B cell (primary cell): ENCODE data around the gene PLIN4. TPM values are rescaled to one million over a fixed set of nuclear protein-coding genes. Genes with fewer than 3 reads are reported as not detected.

Experiments used
- ATAC-seq: fragments of 200-7000 bp; cut with Tn5 transposase; one replicate; pipeline ENCODE4 v1.10.0; 2021; ENCODE audit warnings: low read depth, mild to moderate bottlenecking, moderate number of reproducible peaks, moderate library complexity
- CTCF ChIA-PET: fragments of 350-600 bp; sonication (Branson Sonifier 250); formaldehyde crosslinking; loops from one replicate; lab custom pipeline; 2021; ENCODE audit warnings: antibody characterized with exemption, inconsistent platforms; lab: Charles Lee
- POLR2A ChIA-PET: fragments of 350-600 bp; sonication (Branson Sonifier 250); formaldehyde crosslinking; loops from one replicate; lab custom pipeline; 2021; ENCODE audit warnings: antibody characterized with exemption; lab: Charles Lee
- DNase-seq: peaks from one replicate; pipeline ENCODE4 v3.0.0; 2013
- H2AFZ ChIP-seq: 2 replicates; pipeline ENCODE4 v1.6.1; 2012; ENCODE audit warnings: mild to moderate bottlenecking, low read depth, low read length; ENCODE audit not compliant: insufficient read depth, poor library complexity, severe bottlenecking
- H3K27ac ChIP-seq, 2 donors: 1 replicate in 1 of 2; 2 replicates in 1 of 2; pipeline ENCODE4 v1.5.1; 2012 to 2013; ENCODE audit warnings: low read length in 2 of 2, mild to moderate bottlenecking in 2 of 2, moderate library complexity in 1 of 2
- H3K27me3 ChIP-seq, 4 experiments: fragments of 200-600 bp in 1 of 4; sonication (generic) in 1 of 4; replicated peaks in 1 of 4; 1 replicate in 2 of 4; 2 replicates in 2 of 4; pipeline versions ENCODE4 v1.6.1 to v1.7.0; 2013 to 2016; ENCODE audit warnings: low read length in 3 of 4, mild to moderate bottlenecking in 2 of 4, mixed read lengths in 1 of 4, moderate library complexity in 1 of 4; ENCODE audit not compliant: insufficient read depth in 4 of 4, control insufficient read depth in 3 of 4; ENCODE audit errors: control extremely low read depth in 1 of 4
- H3K36me3 ChIP-seq, 2 experiments: replicated peaks in 1 of 2; 1 replicate in 1 of 2; 2 replicates in 1 of 2; pipeline versions ENCODE4 v1.6.1 to v1.7.1; 2013; ENCODE audit warnings: low read length in 1 of 2; ENCODE audit not compliant: insufficient read depth in 2 of 2, control insufficient read depth in 1 of 2; ENCODE audit errors: control extremely low read depth in 1 of 2, extremely low read depth in 1 of 2
- H3K4me1 ChIP-seq, 2 donors: fragments of 200-600 bp in 1 of 2; sonication (generic) in 1 of 2; 1 replicate in 1 of 2; 2 replicates in 1 of 2; pipeline versions ENCODE4 v1.5.1 to v1.6.1; 2013 to 2017; ENCODE audit warnings: low read length in 2 of 2; ENCODE audit not compliant: control insufficient read depth in 2 of 2, insufficient read depth in 2 of 2
- H3K4me2 ChIP-seq: replicated peaks from 2 replicates; pipeline ENCODE3; 2012; ENCODE audit warnings: mild to moderate bottlenecking, low read depth, low read length; ENCODE audit not compliant: poor library complexity, severe bottlenecking
- H3K4me3 ChIP-seq, 5 experiments: fragments of 200-600 bp in 1 of 5; sonication (generic) in 1 of 5; 1 replicate in 3 of 5; 2 replicates in 2 of 5; pipeline versions ENCODE4 v1.5.1 to v1.7.0; 2011 to 2016; ENCODE audit warnings: low read length in 4 of 5, mild to moderate bottlenecking in 4 of 5, low read depth in 2 of 5, control low read depth in 1 of 5, moderate library complexity in 1 of 5; ENCODE audit not compliant: insufficient read depth in 1 of 5; ENCODE audit errors: control extremely low read depth in 1 of 5, extremely low read depth in 1 of 5
- H3K79me2 ChIP-seq: fragments of 200-600 bp; sonication (generic); one replicate; pipeline ENCODE4 v1.6.0; 2016; ENCODE audit warnings: low read length; ENCODE audit not compliant: control insufficient read depth, insufficient read depth
- H3K9ac ChIP-seq: fragments of 200-600 bp; sonication (generic); 2 replicates; pipeline ENCODE4 v1.6.1; 2017; ENCODE audit warnings: mild to moderate bottlenecking, low read length, moderate library complexity
- H3K9me3 ChIP-seq, 3 donors: one replicate each; pipeline versions ENCODE4 v1.6.1 to v1.7.1; 2013; ENCODE audit warnings: low read length in 2 of 3; ENCODE audit not compliant: control insufficient read depth in 2 of 3, insufficient read depth in 1 of 3; ENCODE audit errors: control extremely low read depth in 1 of 3
- H4K20me1 ChIP-seq: 2 replicates; pipeline ENCODE4 v1.6.0; 2012; ENCODE audit warnings: mild to moderate bottlenecking, low read length; ENCODE audit not compliant: insufficient read depth, control insufficient read depth, poor library complexity, severe bottlenecking
- H3K27ac Mint-ChIP-seq: one replicate; pipeline ENCODE4 v1.8.0; 2021; ENCODE audit warnings: mixed read lengths
- H3K27me3 Mint-ChIP-seq: one replicate; pipeline ENCODE4 v1.8.0; 2021; ENCODE audit warnings: mixed read lengths
- H3K4me1 Mint-ChIP-seq: one replicate; pipeline ENCODE4 v1.8.0; 2021; ENCODE audit warnings: mixed read lengths
- H3K4me3 Mint-ChIP-seq: one replicate; pipeline ENCODE4 v1.8.0; 2021; ENCODE audit warnings: mixed read lengths
- H3K9me3 Mint-ChIP-seq: one replicate; pipeline ENCODE4 v1.8.0; 2022; ENCODE audit warnings: mixed read lengths; ENCODE audit not compliant: insufficient read depth
- CTCF ChIP-seq: fragments of 200-600 bp; IDR thresholded peaks from one replicate; pipeline ENCODE4 v1.8.0; 2022; ENCODE audit warnings: antibody characterized with exemption, mild to moderate bottlenecking
- EZH2 ChIP-seq: IDR thresholded peaks from 2 replicates; pipeline ENCODE4 v1.6.1; 2012; ENCODE audit warnings: borderline replicate concordance, low read depth, mild to moderate bottlenecking, moderate library complexity, low read length; ENCODE audit not compliant: insufficient read depth, poor library complexity, severe bottlenecking
- WGBS: methylation state at CpG from one replicate; pipeline ENCODE4 v1.1.5; 2013; ENCODE audit warnings: missing lambda C conversion rate; ENCODE audit not compliant: insufficient coverage; 5-methylcytosine and 5-hydroxymethylcytosine counted together
- intact Hi-C: fragments of 100-400 bp; cut with micrococcal nuclease; formaldehyde crosslinking; loops from one replicate; pipeline ENCODE4 v1.10.0; 2022
- polyA plus RNA-seq: library from polyadenylated mRNA; depleted of rRNA; stranded (reverse); fragments of >200 nt; gene quantifications from 2 replicates; pipeline ENCODE4 v1.2.3, GENCODE V29; 2012
- total RNA-seq, 2 donors: library from RNA; stranded (reverse); fragments of 120-200 nt in 1 of 2; gene quantifications; 1 replicate in 1 of 2; 2 replicates in 1 of 2; pipeline versions ENCODE4 v1.2.3 to v1.2.4, GENCODE V29; 2013 to 2022

PLIN4 gene
- total and polyA plus RNA-seq, 2 donors (not counting 1 experiment from before 2014, with no cell fraction given): 0.04 to 0.07 TPM

- no peak for ATAC-seq
- H3K9me3 Mint-ChIP-seq: no peaks in the 10 kb centered on the region
- H3K27ac Mint-ChIP-seq: no peak overlapping the region
- POLR2A ChIA-PET: no interaction called here
- Histone ChIP-seq H3K4me3 (no peak overlapping the region), H3K4me1 (no peaks in the 10 kb centered on the region), H2AFZ (no peak overlapping the region), H4K20me1 (no peaks in the 10 kb centered on the region), H3K27ac (no peak overlapping the region), H3K4me2 (no peak overlapping the region), H3K9ac (no peak overlapping the region), H3K27me3 (no peaks in the 10 kb centered on the region), H3K9me3 (no peaks in the 10 kb centered on the region), H3K79me2 (peaks cover 12% of the 10 kb centered on the region), H3K36me3 (peaks cover 5 to 27% of the 10 kb centered on the region in 2 experiments)
- no peak for DNase-seq
- no peaks in the 10 kb centered on the region for H3K4me1 Mint-ChIP-seq
- 98% methylated on average over 26 of the region's 29 CpGs for WGBS
- TF ChIP-seq EZH2: no peak
- H3K27me3 Mint-ChIP-seq: no peaks in the 10 kb centered on the region
- intact Hi-C loops: no loop called here
- H3K4me3 Mint-ChIP-seq: no peak overlapping the region
- CTCF ChIA-PET: no interaction called here
Measured at GRCh38 chr19:4488496-4488895, 29.8 kb downstream of the PLIN4 start.

GRCh38 chr19:4487572-4487971, 30.7 kb downstream of the PLIN4 start:
- peaks cover 5 to 31% of the 10 kb centered on the region in 2 experiments for H3K36me3 ChIP-seq
- H3K9me3 Mint-ChIP-seq: no peaks in the 10 kb centered on the region
- DNase-seq: no peak
- H3K4me1 Mint-ChIP-seq: no peaks in the 10 kb centered on the region
- H3K9ac ChIP-seq: no peak overlapping the region
- no peak overlapping the region for H3K4me3 ChIP-seq
- no peak for ATAC-seq
- H3K4me1 ChIP-seq: no peaks in the 10 kb centered on the region
- intact Hi-C loops: no loop called here
- H3K27me3 Mint-ChIP-seq: no peaks in the 10 kb centered on the region
- CTCF ChIA-PET: no interaction called here
- TF ChIP-seq EZH2 (no peak), CTCF (no peak)
- no peak overlapping the region for H2AFZ ChIP-seq
- no peak overlapping the region for H3K4me2 ChIP-seq
- H3K27ac Mint-ChIP-seq: no peak overlapping the region
- POLR2A ChIA-PET: interaction anchor here (0.9 kb wide), 1 partner anchor 124 kb away, joined by 3 read pairs; no protein-coding TSS in a partner anchor
- no peak overlapping the region for H3K27ac ChIP-seq
- H3K27me3 ChIP-seq: no peaks in the 10 kb centered on the region
- no peaks in the 10 kb centered on the region for H4K20me1 ChIP-seq
- no peak overlapping the region for H3K4me3 Mint-ChIP-seq
- 96% methylated on average over 6 of the region's 11 CpGs for WGBS
- no peaks in the 10 kb centered on the region for H3K9me3 ChIP-seq
- peaks cover 8% of the 10 kb centered on the region for H3K79me2 ChIP-seq
